Parathyroid adenoma (tissue), 2 donors: ENCODE data around the gene CXXC5.

Experiments
- H2AFZ ChIP-seq: fragments of 300-600 bp; sonication (generic); one replicate; pipeline ENCODE4 v1.7.0; 2017; ENCODE audit warnings: antibody characterized with exemption, mild to moderate bottlenecking
- H3K27ac ChIP-seq: fragments of 300-600 bp; sonication (generic); one replicate; pipeline ENCODE4 v1.7.0; 2017
- H3K27me3 ChIP-seq: fragments of 300-600 bp; sonication (generic); one replicate; pipeline ENCODE4 v1.7.0; 2017; ENCODE audit warnings: low read length; ENCODE audit not compliant: control insufficient read depth, insufficient read depth
- H3K36me3 ChIP-seq: fragments of 300-600 bp; sonication (generic); one replicate; pipeline ENCODE4 v1.7.0; 2017; ENCODE audit warnings: low read length; ENCODE audit not compliant: control insufficient read depth, insufficient read depth
- H3K4me1 ChIP-seq: fragments of 300-600 bp; sonication (generic); one replicate; pipeline ENCODE4 v1.7.0; 2017; ENCODE audit warnings: control low read depth
- H3K4me2 ChIP-seq: fragments of 300-600 bp; sonication (generic); one replicate; pipeline ENCODE4 v1.7.0; 2017; ENCODE audit warnings: low read length
- H3K4me3 ChIP-seq: fragments of 300-600 bp; sonication (generic); one replicate; pipeline ENCODE4 v1.7.0; 2017; ENCODE audit warnings: low read depth, low read length
- H3K79me2 ChIP-seq: fragments of 300-600 bp; sonication (generic); one replicate; pipeline ENCODE4 v1.7.0; 2017; ENCODE audit warnings: control low read depth
- H3K9ac ChIP-seq: fragments of 300-600 bp; sonication (generic); one replicate; pipeline ENCODE4 v1.7.0; 2017; ENCODE audit warnings: mild to moderate bottlenecking
- H3K9me3 ChIP-seq: fragments of 300-600 bp; sonication (generic); one replicate; pipeline ENCODE4 v1.7.0; 2017; ENCODE audit warnings: low read length; ENCODE audit not compliant: control insufficient read depth
- TF ChIP-seq, protein P1 (sequence below): fragments of 300-600 bp; sonication (generic); IDR thresholded peaks from one replicate; pipeline ENCODE4 v1.7.0; 2017; ENCODE audit warnings: antibody characterized with exemption, mild to moderate bottlenecking
- donor health status: primary hyperparathyroidism.

CXXC5 gene

DNA sequence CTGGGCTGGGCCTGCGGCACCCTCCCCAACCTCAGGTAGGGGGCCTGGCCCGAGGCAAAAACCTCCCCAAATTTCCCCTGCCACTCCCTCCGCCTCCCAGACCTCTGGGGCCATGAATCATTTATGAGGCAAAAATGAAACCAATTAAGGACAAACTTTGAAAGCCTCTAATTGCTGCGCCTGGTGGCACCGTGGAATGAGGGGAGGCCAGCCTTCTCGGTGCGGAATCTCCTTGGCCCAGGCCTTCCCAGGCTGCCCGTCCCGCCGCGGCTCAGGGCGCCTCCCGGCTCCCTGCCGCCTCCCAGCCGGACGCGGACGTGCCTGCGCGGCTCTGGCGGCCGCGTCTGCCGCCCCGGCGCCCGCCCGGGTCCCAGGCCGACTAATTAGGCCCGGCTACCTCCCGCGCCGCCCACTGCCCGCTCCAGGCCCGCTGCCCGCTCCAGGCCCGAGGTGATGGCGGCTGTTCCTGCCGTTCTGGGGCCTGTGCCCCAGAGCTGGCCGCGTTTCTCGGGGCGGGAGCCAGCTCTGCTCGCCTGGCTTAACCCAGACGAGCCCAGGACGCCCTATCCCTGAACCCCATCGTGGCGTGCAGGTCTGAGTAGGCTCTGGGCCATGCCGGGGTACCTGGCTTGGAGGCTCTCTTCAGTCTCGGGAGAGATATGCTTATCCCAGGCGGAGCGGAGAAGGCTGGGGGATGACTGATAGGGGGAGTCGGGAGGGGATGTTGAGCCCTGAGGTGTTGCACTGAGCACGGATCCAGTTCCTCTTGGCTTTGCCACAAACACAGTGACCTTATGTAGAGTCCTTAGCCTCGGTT, 20.1 kb downstream of the CXXC5 start:
- Histone ChIP-seq H3K4me2 (peak overlapping the region; percentile 66), H3K9ac (peak overlapping the region; percentile 30), H3K4me1 (peaks cover 71% of the 10 kb centered on the region)

DNA sequence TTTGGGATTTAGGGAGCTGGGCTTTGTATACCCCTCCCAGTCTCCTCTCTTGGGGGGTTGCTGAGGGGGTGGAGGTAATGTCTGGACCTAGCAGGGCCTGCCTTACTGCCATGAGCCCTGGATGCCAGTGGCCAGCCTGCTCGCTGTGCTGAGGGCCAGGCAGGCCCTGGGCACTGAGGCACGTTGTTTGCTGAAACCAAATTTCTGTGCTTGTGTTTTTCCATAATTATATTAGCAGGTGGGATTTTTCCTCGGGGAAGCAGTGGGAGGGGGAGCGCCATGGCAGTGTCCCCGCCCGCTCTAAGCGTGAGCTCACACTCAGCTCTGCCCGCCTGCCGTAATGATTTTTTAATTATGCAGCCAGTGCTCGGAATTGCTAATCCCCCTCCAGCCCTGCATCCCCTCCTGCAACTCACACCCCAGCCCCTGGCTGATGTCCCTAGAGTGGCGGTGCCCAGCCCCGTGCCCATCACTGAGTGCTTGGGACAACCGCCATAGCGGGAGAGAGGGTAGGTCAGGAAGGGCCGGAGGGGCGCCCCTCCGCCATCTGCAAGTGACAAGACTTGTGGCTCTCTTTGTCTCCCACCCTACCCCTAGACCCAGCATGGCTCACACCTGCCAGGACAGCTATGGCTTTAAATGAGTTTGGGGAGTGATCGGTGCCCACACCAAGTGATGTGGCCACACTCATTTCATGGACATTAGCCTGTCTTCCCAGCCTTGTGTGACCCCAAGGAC, 20.9 kb downstream of the CXXC5 start:
- Histone ChIP-seq H3K4me3 (peak overlapping the region; percentile 34), H3K4me2 (no peak overlapping the region), H3K9ac (peak overlapping the region; percentile 30), H3K27ac (peak overlapping the region; percentile 88), H3K27me3 (no peaks in the 10 kb centered on the region), H3K9me3 (no peaks in the 10 kb centered on the region), H3K36me3 (no peaks in the 10 kb centered on the region), H3K79me2 (peaks cover 86% of the 10 kb centered on the region), H2AFZ (peak overlapping the region; percentile 90), H3K4me1 (peaks cover 69% of the 10 kb centered on the region)
- TF ChIP-seq, protein P1, sequence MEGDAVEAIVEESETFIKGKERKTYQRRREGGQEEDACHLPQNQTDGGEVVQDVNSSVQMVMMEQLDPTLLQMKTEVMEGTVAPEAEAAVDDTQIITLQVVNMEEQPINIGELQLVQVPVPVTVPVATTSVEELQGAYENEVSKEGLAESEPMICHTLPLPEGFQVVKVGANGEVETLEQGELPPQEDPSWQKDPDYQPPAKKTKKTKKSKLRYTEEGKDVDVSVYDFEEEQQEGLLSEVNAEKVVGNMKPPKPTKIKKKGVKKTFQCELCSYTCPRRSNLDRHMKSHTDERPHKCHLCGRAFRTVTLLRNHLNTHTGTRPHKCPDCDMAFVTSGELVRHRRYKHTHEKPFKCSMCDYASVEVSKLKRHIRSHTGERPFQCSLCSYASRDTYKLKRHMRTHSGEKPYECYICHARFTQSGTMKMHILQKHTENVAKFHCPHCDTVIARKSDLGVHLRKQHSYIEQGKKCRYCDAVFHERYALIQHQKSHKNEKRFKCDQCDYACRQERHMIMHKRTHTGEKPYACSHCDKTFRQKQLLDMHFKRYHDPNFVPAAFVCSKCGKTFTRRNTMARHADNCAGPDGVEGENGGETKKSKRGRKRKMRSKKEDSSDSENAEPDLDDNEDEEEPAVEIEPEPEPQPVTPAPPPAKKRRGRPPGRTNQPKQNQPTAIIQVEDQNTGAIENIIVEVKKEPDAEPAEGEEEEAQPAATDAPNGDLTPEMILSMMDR: no peak

More for the DNA sequence above, 20.1 kb downstream of the CXXC5 start:
- Histone ChIP-seq H2AFZ (peak overlapping the region; percentile 90), H3K27ac (peak overlapping the region; percentile 88), H3K4me3 (peak overlapping the region; percentile 34), H3K79me2 (peaks cover 83% of the 10 kb centered on the region), H3K9me3 (no peaks in the 10 kb centered on the region), H3K27me3 (no peaks in the 10 kb centered on the region), H3K36me3 (no peaks in the 10 kb centered on the region)
- TF ChIP-seq, protein P1: no peak

DNA sequence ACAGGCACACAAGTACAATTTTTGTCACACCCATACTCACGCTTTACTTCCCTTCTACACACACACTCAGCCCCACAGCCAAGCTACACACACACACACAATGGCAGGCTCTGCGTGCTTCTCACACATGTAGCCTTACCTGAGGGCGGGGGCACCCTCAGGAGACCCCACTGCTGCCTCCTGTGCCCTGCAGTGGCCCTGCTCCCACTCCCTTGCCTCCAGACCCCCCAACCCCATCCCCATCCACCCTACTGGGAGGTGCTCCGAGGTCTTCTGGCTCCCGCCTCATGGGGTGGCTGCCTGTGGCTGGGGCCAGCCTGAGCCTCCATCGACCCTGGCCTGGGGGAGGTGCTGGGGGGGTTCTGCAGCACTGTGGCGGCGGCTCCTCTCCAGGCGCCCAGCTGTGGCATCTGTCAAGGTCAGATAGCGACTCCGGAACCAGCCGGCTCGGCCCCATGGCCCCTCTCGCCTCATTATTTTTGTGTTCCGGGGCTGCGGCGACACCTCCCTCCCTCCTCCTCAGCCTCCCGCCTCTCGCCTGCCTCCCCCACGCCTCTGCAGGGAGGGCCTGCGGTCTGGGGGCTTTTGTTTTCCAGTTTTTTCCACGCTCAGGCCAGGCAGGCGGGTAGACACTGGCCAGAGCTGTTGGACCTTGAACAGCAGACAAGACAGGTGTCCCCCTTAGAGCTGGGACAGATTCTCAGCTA, 21.7 kb downstream of the CXXC5 start:
- Histone ChIP-seq H3K4me1 (peaks cover 65% of the 10 kb centered on the region), H3K27me3 (no peaks in the 10 kb centered on the region), H3K27ac (peak overlapping the region; percentile 88), H3K79me2 (peaks cover 81% of the 10 kb centered on the region), H3K9me3 (no peaks in the 10 kb centered on the region), H3K4me3 (no peak overlapping the region), H3K36me3 (no peaks in the 10 kb centered on the region), H3K4me2 (peak overlapping the region; percentile 8), H3K9ac (peak overlapping the region; percentile 6), H2AFZ (peak overlapping the region; percentile 38)
- TF ChIP-seq, protein P1: no peak

DNA sequence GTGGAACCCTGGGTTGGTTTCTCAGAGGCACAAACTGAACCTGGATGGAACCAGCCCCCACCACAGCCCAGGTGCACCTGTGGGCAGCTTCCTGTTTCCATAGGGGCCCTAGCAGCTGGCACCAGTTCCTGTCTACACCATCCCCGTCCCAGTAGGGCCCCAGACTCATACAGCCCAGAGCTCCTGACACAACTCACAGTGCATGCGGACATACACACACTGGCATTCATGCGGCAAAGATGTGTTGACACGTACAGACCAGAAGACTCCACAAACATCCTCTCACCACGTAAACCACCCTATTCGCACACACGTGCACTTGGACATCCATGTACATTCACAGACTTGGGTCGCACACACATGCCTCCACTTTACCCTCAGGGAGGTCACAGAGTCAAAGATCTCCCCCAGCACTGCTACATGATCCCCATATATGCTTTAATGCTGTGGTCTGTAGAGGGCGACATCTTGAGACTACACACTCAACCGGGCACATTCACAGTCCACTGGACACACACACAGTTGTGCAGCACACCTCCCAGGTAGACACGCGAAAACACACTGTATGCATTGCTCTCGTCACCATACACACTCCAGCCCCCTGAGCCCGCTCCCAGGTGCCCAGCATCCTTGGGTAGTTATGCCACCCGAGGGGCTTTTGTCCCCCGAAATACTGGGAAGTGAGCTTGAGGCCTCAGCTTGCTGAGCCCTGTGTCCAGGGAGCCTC, 22.4 kb downstream of the CXXC5 start:
- Histone ChIP-seq H3K79me2 (peaks cover 83% of the 10 kb centered on the region), H3K9ac (peak overlapping the region; percentile 6), H3K27ac (peak overlapping the region; percentile 88), H3K4me1 (peaks cover 66% of the 10 kb centered on the region), H3K9me3 (no peaks in the 10 kb centered on the region), H3K27me3 (no peaks in the 10 kb centered on the region), H3K4me2 (peak overlapping the region; percentile 23), H3K36me3 (no peaks in the 10 kb centered on the region), H3K4me3 (no peak overlapping the region), H2AFZ (peak overlapping the region; percentile 38)
- TF ChIP-seq, protein P1: peak; percentile 37
